ENCODE measurements around the gene AADAC. TPM values are rescaled to one million over a fixed set of nuclear protein-coding genes. Genes with fewer than 3 reads are reported as not detected.
A peak's percentile ranks its signal among the peaks of the same experiment; 100 is the strongest.
"Not testable (repeated sequence)": the region's sequence is repeated elsewhere in the genome, so short reads cannot be mapped to it uniquely, and the experiment has no call there.

AADAC gene
- total RNA-seq, 1 donor from 2014 or later: under 0.01 TPM

DNA sequence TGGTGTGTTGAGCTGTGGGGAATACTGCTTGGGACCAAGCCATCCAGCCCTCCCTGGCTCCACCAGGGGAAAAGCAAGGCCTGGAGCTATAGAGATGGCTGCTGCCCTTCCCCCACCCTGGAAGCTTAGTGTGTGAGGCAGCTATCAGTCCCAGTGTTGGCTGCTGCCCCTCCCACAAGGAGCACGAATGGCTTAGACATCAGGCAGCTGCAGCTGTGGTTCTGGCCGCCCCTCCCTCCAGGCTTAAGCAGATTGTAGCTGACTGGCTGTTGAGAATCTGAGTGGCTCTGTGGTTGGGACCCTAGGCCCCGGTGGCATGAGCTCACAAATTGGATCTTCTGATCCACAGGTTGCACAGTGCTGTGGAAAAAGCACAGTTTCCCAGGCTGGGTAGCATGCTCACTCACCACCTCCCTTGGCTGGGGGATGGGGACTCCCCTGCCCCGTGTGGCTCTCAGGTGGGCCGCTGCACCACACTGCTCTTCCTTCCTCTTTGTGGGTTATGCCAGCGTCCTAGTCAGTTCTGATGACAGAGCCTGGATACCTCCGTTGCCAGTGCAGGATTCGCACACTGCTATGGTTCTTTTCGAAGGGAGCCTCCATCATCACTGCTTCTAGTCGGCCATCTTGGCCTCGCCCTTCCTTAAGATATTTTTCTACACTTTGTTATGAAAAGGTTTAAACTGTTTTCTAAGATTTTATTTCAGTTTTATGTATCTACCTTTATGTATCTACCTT lies 38.3 kb downstream of the AADAC start:
- no peak for DNase-seq (ENCODE audit: low read depth in 2 of 2)

DNA sequence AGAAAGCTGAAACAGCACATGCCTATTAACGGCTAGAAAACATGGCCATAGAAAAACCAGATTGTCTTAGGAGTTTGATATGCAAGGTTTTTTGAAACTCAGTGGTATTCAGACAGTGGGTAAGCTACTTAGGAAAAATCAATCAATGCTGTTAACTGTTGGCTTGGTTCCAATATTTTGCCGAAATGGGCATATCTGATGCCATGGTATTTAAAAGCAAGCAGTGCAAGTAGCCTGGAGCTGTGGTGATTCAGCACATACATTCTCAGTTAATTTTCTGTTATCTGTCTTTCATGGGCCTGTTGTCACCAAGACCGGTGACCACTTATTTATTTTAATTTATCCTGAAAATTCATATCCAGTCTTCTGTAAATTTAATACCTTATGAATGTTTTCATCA lies 42.2 kb downstream of the AADAC start:
- DNase-seq (ENCODE audit: low read depth in 2 of 2): no peak

GRCh38 chr3:151856641-151857040 lies 42.7 kb downstream of the AADAC start:
- DNase-seq (ENCODE audit: low read depth in 2 of 2): no peak

GRCh38 chr3:151859233-151859673 lies 45.3 kb downstream of the AADAC start:
- DNase-seq (ENCODE audit: low read depth in 2 of 2): no peak

DNA sequence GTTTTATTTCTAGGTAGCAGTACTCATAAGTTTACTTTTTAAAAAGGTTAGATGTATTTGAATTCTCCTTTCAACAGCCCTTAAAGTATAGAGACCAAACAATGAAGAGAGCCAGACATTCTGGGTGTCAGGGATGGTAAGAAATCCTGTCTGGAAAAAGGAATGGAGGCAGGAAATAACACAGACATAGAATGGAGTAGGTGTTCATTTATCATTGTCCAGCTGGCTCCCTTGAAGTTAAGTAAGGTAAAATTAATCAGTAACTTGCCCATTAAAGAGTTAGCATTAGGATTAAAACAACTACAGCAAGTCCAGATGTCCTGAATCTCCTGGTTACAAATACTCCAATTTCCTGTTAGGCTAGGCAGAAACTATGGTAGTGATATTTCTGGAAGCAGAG lies 46.0 kb downstream of the AADAC start:
- DNase-seq (ENCODE audit: low read depth in 2 of 2): no peak

- DNase-seq (ENCODE audit: low read depth in 2 of 2): no peak
These were observed 49.7 kb downstream of the AADAC start for GRCh38 chr3:151863611-151864010.

GRCh38 chr3:151864423-151865101 lies 50.6 kb downstream of the AADAC start:
- peak in 1 of 2 donors; percentile 81 for DNase-seq (ENCODE audit: low read depth in 2 of 2)

GRCh38 chr3:151866711-151867410 lies 52.9 kb downstream of the AADAC start:
- DNase-seq (ENCODE audit: low read depth in 2 of 2): peak in 1 of 2 donors; percentile 24

DNA sequence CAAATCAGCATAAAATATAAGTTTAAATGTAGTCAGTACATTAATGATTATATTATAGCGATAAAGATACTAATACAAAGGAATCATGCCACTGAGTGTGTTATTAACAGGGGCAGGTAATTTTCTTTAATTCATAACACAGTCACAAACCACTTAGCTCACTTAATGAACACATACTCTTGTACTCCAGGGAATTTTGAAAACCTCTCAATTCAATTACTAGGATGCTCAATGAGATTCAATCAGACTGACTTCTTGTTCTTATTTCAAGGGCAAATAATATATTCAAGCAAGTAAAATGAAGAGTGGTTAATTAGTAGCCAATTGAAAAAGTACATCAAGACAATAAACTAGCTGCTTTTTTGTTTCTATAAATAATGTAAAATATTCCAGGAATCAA lies 53.8 kb downstream of the AADAC start:
- DNase-seq (ENCODE audit: low read depth in 2 of 2): no peak

GRCh38 chr3:151869181-151869580 lies 55.3 kb downstream of the AADAC start:
- DNase-seq (ENCODE audit: low read depth in 2 of 2): no peak

GRCh38 chr3:151871639-151872468 lies 57.9 kb downstream of the AADAC start:
- peak; percentile 24 to 82 for DNase-seq (ENCODE audit: low read depth in 2 of 2)

GRCh38 chr3:151873398-151873797 lies 59.5 kb downstream of the AADAC start, which contains the start of gene SUCNR1:
Gene SUCNR1 (plus strand): TSS chr3:151873643. CDS start chr3:151879893, 6,250 bp downstream.
- DNase-seq (ENCODE audit: low read depth in 2 of 2): no peak

DNA sequence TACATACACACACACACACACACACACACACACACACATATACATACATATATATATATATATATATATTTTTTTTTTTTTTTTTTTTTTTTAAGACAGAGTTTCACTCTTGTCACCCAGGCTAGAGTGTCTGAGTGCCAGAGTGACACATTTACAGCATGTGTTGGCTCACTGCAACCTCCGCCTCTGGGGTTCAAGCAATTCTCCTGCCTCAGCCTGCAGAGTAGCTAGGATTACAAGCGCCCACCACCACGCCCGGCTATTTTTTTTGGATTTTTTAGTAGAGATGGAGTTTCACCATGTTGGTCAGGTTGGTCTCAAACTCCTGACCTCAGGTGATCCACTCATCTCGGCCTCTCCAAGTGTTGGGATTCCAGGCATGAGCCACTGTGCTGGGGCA lies 60.2 kb downstream of the AADAC start:
- not testable (repeated sequence) for DNase-seq (ENCODE audit: low read depth in 2 of 2)

GRCh38 chr3:151875759-151876158 lies 61.8 kb downstream of the AADAC start:
- no peak for DNase-seq (ENCODE audit: low read depth in 2 of 2)

DNA sequence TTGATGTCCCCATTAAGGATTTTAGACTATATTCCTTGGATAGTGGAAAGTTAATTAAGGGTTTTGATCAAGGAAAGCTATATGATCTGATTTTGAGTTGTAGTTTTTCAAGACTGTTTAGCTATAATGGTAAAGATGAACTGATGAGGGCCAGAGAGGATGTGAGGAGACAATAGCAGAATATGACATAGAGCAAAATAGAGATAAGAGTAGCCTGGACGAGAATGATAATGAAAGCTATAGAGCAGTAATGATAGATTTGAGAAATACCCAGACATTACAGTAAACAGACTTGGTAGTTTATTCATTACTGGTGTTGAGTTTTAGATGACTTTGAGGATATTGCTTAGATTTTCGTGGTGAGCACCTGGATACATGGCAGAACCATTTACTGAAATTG lies 63.4 kb downstream of the AADAC start:
- DNase-seq (ENCODE audit: low read depth in 2 of 2): no peak

Other genes with a start within 250 kb of the AADAC start
- gene AADACL2, start 80.2 kb upstream of the AADAC start, total RNA-seq: not detected in 2 replicates
- gene SUCNR1, start 59.5 kb downstream of the AADAC start, total RNA-seq: not detected in 2 replicates

Data from lung microvascular endothelial cell (primary cell).